HL-60 (cell line): ENCODE data around the gene KCNG4.

Experiments
- POLR2AphosphoS5 ChIP-seq: IDR thresholded peaks from 2 replicates; pipeline ENCODE4 v1.6.1; 2012; ENCODE audit warnings: low read depth
- REST ChIP-seq: IDR thresholded peaks from 2 replicates; pipeline ENCODE4 v1.6.1; 2012; ENCODE audit warnings: low read depth; ENCODE audit not compliant: insufficient replicate concordance

- no peak for TF ChIP-seq REST
- no peak for TF ChIP-seq POLR2AphosphoS5
Measured at GRCh38 chr16:84247331-84247730, 7.5 kb upstream of the KCNG4 start.
